ENCODE results near the gene CFAP100. TPM values are rescaled to one million over a fixed set of nuclear protein-coding genes. Genes with fewer than 3 reads are reported as not detected.

The CFAP100 gene
- total RNA-seq, 4 donors from 2014 or later, result not detected

DNA sequence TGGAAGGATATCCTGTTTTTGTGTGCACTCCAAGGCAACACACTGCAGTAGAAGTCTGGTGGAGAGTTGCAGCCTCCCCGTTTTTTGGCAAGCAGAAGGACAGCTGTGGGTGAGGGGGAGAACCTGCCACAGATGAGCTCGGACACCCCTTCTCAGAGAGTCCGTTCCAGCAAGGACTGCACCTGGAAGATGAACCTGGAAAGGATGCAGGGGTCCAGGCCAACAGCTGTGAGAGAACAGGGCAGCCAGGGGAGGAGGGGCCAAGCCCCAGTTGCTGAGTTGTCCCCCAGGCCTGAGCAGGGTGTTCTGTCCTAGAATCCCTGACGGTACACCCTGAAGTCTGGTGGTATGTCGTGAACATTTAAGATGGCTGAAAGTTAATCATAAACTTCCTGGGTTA, 50.8 kb downstream of the CFAP100 start:
- H3K36me3 ChIP-seq, result peaks cover 0 to 81% (median 18%) of the 10 kb centered on the region in 3 donors
- no peak for DNase-seq

GRCh38 chr3:126446301-126446700, 51.6 kb downstream of the CFAP100 start:
- WGBS, 2 donors, result 86 to 90% methylated on average over 5 to 8 of the region's 8 CpGs
- Histone ChIP-seq H3K4me1 (peaks cover 0 to 9% (median 0%) of the 10 kb centered on the region in 3 donors), H3K27ac (no peak overlapping the region), H3K36me3 (peaks cover 3 to 81% (median 24%) of the 10 kb centered on the region in 3 donors), H3K9me3 (no peaks in the 10 kb centered on the region), H3K27me3 (no peaks in the 10 kb centered on the region), H3K4me3 (no peak overlapping the region)
- TF ChIP-seq, protein P1, sequence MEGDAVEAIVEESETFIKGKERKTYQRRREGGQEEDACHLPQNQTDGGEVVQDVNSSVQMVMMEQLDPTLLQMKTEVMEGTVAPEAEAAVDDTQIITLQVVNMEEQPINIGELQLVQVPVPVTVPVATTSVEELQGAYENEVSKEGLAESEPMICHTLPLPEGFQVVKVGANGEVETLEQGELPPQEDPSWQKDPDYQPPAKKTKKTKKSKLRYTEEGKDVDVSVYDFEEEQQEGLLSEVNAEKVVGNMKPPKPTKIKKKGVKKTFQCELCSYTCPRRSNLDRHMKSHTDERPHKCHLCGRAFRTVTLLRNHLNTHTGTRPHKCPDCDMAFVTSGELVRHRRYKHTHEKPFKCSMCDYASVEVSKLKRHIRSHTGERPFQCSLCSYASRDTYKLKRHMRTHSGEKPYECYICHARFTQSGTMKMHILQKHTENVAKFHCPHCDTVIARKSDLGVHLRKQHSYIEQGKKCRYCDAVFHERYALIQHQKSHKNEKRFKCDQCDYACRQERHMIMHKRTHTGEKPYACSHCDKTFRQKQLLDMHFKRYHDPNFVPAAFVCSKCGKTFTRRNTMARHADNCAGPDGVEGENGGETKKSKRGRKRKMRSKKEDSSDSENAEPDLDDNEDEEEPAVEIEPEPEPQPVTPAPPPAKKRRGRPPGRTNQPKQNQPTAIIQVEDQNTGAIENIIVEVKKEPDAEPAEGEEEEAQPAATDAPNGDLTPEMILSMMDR (IDR thresholded peaks at IDR 0.05), result no peak
- TF ChIP-seq POLR2A (IDR thresholded peaks at IDR 0.05), result no peak
- DNase-seq, result no peak
- intact Hi-C loops (cut with DNase I), result no loop called here

More for the DNA sequence above, 50.8 kb downstream of the CFAP100 start:
- no peaks in the 10 kb centered on the region for H3K27me3 ChIP-seq
- TF ChIP-seq POLR2A (IDR thresholded peaks at IDR 0.05), result no peak
- TF ChIP-seq, protein P1 (IDR thresholded peaks at IDR 0.05), result no peak
- H3K4me3 ChIP-seq, result no peak overlapping the region
- intact Hi-C loops (cut with DNase I), result no loop called here
- H3K27ac ChIP-seq, result no peak overlapping the region
- peaks cover 0 to 9% (median 0%) of the 10 kb centered on the region in 3 donors for H3K4me1 ChIP-seq
- 61 to 93% methylated on average over 2 of the region's 5 CpGs for WGBS, 2 donors
- no peaks in the 10 kb centered on the region for H3K9me3 ChIP-seq

- intact Hi-C loops (cut with DNase I), result no loop called here
- no peak for DNase-seq
- H3K4me3 ChIP-seq, result no peak overlapping the region
- H3K27ac ChIP-seq, result no peak overlapping the region
- peaks cover 6 to 81% (median 25%) of the 10 kb centered on the region in 3 donors for H3K36me3 ChIP-seq
- no peaks in the 10 kb centered on the region for H3K27me3 ChIP-seq
- TF ChIP-seq, protein P1 (IDR thresholded peaks at IDR 0.05), result no peak
- TF ChIP-seq POLR2A (IDR thresholded peaks at IDR 0.05), result no peak
- H3K9me3 ChIP-seq, result no peaks in the 10 kb centered on the region
- WGBS, 2 donors, result 47 to 63% methylated on average over 2 of the region's 2 CpGs
- peaks cover 0 to 9% (median 0%) of the 10 kb centered on the region in 3 donors for H3K4me1 ChIP-seq
Measured at GRCh38 chr3:126446791-126447190, 52.1 kb downstream of the CFAP100 start.

DNA sequence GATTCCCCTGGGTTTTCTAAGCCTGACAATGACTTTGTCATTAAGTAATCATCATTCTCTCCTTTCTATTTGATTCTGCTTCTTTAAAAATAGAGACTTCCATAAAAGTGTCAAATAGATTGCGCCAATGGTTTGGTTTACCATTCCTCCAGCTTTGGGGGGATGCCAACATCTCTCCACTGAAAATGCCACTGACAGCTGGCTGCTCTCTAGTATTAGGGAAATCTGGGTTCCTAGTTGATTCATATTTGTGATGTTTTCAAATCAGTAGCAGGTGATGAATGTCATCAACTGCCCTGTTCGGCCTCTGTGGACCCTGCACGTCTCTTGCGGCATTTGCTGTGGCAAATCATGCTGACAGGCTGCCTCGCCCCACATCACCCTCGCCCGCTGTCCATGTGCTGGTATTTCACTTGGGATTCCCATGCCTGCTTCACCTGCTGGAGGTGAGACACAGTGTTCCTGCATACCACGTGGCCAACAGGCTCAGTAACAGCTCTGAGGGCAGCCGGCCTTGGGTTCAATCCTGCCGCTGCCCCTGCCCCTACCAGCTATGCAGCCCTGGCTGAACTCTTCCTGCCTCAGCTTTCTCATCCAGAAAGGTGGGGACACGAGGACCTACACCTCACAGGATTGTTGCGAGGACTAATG, 52.9 kb downstream of the CFAP100 start:
- WGBS, 2 donors, result 94 to 95% methylated on average over 4 to 8 of the region's 12 CpGs
- Histone ChIP-seq H3K36me3 (peaks cover 6 to 81% (median 31%) of the 10 kb centered on the region in 3 donors), H3K4me1 (peaks cover 0 to 9% (median 0%) of the 10 kb centered on the region in 3 donors), H3K9me3 (no peaks in the 10 kb centered on the region), H3K27me3 (no peaks in the 10 kb centered on the region), H3K27ac (no peak overlapping the region), H3K4me3 (no peak overlapping the region)
- intact Hi-C loops (cut with DNase I), result no loop called here
- TF ChIP-seq, protein P1 (IDR thresholded peaks at IDR 0.05), result no peak
- TF ChIP-seq POLR2A (IDR thresholded peaks at IDR 0.05), result no peak
- no peak for DNase-seq

GRCh38 chr3:126448136-126448892, 53.6 kb downstream of the CFAP100 start:
- H3K4me3 ChIP-seq, result no peak overlapping the region
- intact Hi-C loops (cut with DNase I), result no loop called here
- WGBS, 2 donors, result 94 to 97% methylated on average over 6 to 10 of the region's 17 CpGs
- no peaks in the 10 kb centered on the region for H3K27me3 ChIP-seq
- no peak for TF ChIP-seq POLR2A (IDR thresholded peaks at IDR 0.05)
- TF ChIP-seq, protein P1 (IDR thresholded peaks at IDR 0.05), result no peak
- no peak overlapping the region for H3K27ac ChIP-seq
- no peak for DNase-seq
- no peaks in the 10 kb centered on the region for H3K9me3 ChIP-seq
- H3K4me1 ChIP-seq, result peaks cover 0 to 9% (median 0%) of the 10 kb centered on the region in 3 donors
- peaks cover 6 to 81% (median 31%) of the 10 kb centered on the region in 3 donors for H3K36me3 ChIP-seq

Data from esophagus squamous epithelium (tissue), 5 donors.